SK-N-SH treated with all-trans-retinoic acid at 6 μM for 48 hours (cell line): ENCODE data around the gene MED16.

Experiments
- ATAC-seq: fragments of 200-7000 bp; cut with Tn5 transposase; 3 replicates; pipeline ENCODE4 v1.9.1; 2020; ENCODE audit warnings: mild to moderate bottlenecking, moderate library complexity
- ARNTL ChIP-seq: fragments of 450-650 bp; formaldehyde crosslinking; IDR thresholded peaks from 2 replicates; pipeline ENCODE4 v1.5.0; 2020; ENCODE audit warnings: low read depth, mild to moderate bottlenecking, moderate library complexity, borderline replicate concordance
- BACH2 ChIP-seq: fragments of 250-450 bp; sonication (Bioruptor Pico); IDR thresholded peaks from 2 replicates; pipeline ENCODE4 v1.9.0; 2021; ENCODE audit warnings: mild to moderate bottlenecking, borderline replicate concordance
- CSDC2 ChIP-seq: fragments of 250-450 bp; sonication (Bioruptor Pico); IDR thresholded peaks from 2 replicates; pipeline ENCODE4 v1.5.0; 2020; ENCODE audit warnings: mild to moderate bottlenecking, moderate library complexity
- CSRNP3 ChIP-seq: fragments of 250-450 bp; sonication (Bioruptor Pico); IDR thresholded peaks from 2 replicates; pipeline ENCODE4 v1.5.1; 2021; ENCODE audit warnings: mild to moderate bottlenecking, moderate library complexity
- ESRRG ChIP-seq: fragments of 250-450 bp; sonication (Bioruptor Pico); IDR thresholded peaks from 2 replicates; pipeline ENCODE4 v1.6.1; 2021; ENCODE audit warnings: mild to moderate bottlenecking
- GLIS3 ChIP-seq: fragments of 250-450 bp; sonication (Bioruptor Pico); IDR thresholded peaks from 2 replicates; pipeline ENCODE4 v1.5.0; 2020; ENCODE audit warnings: mild to moderate bottlenecking, moderate library complexity
- ISL1 ChIP-seq: fragments of 250-450 bp; sonication (Bioruptor Pico); IDR thresholded peaks from 2 replicates; pipeline ENCODE4 v2.1.2; 2022; ENCODE audit warnings: mild to moderate bottlenecking, moderate library complexity
- OSR1 ChIP-seq: fragments of 250-450 bp; sonication (Bioruptor Pico); IDR thresholded peaks from 2 replicates; pipeline ENCODE4 v1.8.0; 2022; ENCODE audit warnings: moderate library complexity, mild to moderate bottlenecking, inconsistent platforms
- PATZ1 ChIP-seq: fragments of 250-450 bp; sonication (Bioruptor Pico); IDR thresholded peaks from 2 replicates; pipeline ENCODE4 v1.8.0; 2020; ENCODE audit warnings: mild to moderate bottlenecking, moderate library complexity, borderline replicate concordance
- PPARA ChIP-seq: fragments of 250-450 bp; sonication (Bioruptor Pico); IDR thresholded peaks from 2 replicates; pipeline ENCODE4 v1.5.0; 2020; ENCODE audit warnings: mild to moderate bottlenecking, borderline replicate concordance
- RARB ChIP-seq: fragments of 250-450 bp; sonication (Bioruptor Pico); IDR thresholded peaks from 2 replicates; pipeline ENCODE4 v1.8.0; 2021; ENCODE audit warnings: mild to moderate bottlenecking, moderate library complexity
- SNAI2 ChIP-seq: fragments of 250-450 bp; sonication (Bioruptor Pico); IDR thresholded peaks from 2 replicates; pipeline ENCODE4 v1.5.0; 2020; ENCODE audit warnings: mild to moderate bottlenecking, moderate library complexity
- TCF4 ChIP-seq: fragments of 250-450 bp; sonication (Bioruptor Pico); IDR thresholded peaks from 2 replicates; pipeline ENCODE4 v1.8.0; 2021; ENCODE audit warnings: mild to moderate bottlenecking, moderate library complexity, borderline replicate concordance
- TOX ChIP-seq: fragments of 250-450 bp; sonication (Bioruptor Pico); IDR thresholded peaks from 2 replicates; pipeline ENCODE4 v1.8.0; 2021; ENCODE audit warnings: mild to moderate bottlenecking, moderate library complexity, borderline replicate concordance
- ZC3H10 ChIP-seq: fragments of 250-450 bp; sonication (Bioruptor Pico); IDR thresholded peaks from 2 replicates; pipeline ENCODE4 v1.5.1; 2021; ENCODE audit warnings: mild to moderate bottlenecking, moderate library complexity
- ZFP3 ChIP-seq: fragments of 250-450 bp; sonication (Bioruptor Pico); IDR thresholded peaks from 2 replicates; pipeline ENCODE4 v1.5.0; 2020; ENCODE audit warnings: mild to moderate bottlenecking, moderate library complexity
- ZFP30 ChIP-seq: fragments of 450-650 bp; formaldehyde crosslinking; IDR thresholded peaks from 2 replicates; pipeline ENCODE4 v1.5.0; 2022; ENCODE audit warnings: mild to moderate bottlenecking, moderate library complexity
- ZNF565 ChIP-seq: fragments of 450-650 bp; formaldehyde crosslinking; conservative IDR thresholded peaks from 2 replicates; pipeline ENCODE4 v1.5.0; 2020; ENCODE audit warnings: low read depth, mild to moderate bottlenecking, moderate library complexity
- ZNF70 ChIP-seq: fragments of 450-650 bp; formaldehyde crosslinking; IDR thresholded peaks from 2 replicates; pipeline ENCODE4 v1.5.0; 2020; ENCODE audit warnings: mild to moderate bottlenecking, moderate library complexity
- ZNF8 ChIP-seq: fragments of 450-650 bp; formaldehyde crosslinking; IDR thresholded peaks from 2 replicates; pipeline ENCODE4 v1.5.0; 2020; ENCODE audit warnings: mild to moderate bottlenecking, moderate library complexity
- TF ChIP-seq, protein P1 (sequence below): fragments of 250-450 bp; sonication (Bioruptor Pico); IDR thresholded peaks from 2 replicates; pipeline ENCODE4 v1.8.0; 2021; ENCODE audit warnings: low read depth, mild to moderate bottlenecking, moderate library complexity, borderline replicate concordance
- TF ChIP-seq, protein P2 (sequence below): fragments of 250-450 bp; sonication (Bioruptor Pico); IDR thresholded peaks from 2 replicates; pipeline ENCODE4 v1.5.1; 2020; ENCODE audit warnings: low read depth, mild to moderate bottlenecking, moderate library complexity
- TF ChIP-seq, protein P3 (sequence below): fragments of 250-450 bp; sonication (Bioruptor Pico); IDR thresholded peaks from 2 replicates; pipeline ENCODE4 v1.5.0; 2020; ENCODE audit warnings: mild to moderate bottlenecking, moderate library complexity

Gene MED16

DNA sequence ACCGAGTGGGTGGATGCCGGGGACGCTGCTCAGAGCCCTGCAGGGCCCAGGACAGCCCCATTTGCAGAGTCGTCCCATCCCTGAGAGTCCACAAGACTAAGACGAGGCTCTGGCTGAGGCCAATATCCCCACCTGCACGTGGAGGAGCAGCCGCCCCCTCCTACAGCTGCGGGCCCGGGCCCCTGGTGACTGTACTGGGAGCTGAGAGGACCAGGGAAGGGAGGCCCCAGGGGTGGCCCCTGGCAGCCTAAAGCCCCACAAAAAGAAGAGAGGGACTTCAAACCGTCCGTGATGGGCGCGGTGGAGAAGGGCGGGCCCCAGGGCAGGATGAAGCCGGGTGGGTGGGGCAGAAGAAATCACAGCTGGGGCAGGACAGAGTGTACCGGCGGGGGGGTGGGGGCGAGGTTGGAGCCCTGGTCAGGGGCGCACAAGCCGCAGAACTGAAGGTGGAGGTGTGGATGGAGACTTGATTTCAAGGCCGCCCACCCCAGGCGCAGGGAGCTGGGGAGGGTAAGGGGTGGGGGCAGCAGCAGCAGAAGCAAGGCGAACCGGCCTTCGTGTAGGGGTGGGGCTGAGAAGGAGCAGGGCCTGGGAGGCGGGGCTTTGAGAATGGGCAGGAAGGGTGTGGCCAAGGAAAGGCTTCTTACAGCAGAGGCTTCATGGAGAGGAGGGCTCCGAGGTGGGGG is 20.6 kb downstream of the MED16 start (continued):
- TF ChIP-seq, protein P1, sequence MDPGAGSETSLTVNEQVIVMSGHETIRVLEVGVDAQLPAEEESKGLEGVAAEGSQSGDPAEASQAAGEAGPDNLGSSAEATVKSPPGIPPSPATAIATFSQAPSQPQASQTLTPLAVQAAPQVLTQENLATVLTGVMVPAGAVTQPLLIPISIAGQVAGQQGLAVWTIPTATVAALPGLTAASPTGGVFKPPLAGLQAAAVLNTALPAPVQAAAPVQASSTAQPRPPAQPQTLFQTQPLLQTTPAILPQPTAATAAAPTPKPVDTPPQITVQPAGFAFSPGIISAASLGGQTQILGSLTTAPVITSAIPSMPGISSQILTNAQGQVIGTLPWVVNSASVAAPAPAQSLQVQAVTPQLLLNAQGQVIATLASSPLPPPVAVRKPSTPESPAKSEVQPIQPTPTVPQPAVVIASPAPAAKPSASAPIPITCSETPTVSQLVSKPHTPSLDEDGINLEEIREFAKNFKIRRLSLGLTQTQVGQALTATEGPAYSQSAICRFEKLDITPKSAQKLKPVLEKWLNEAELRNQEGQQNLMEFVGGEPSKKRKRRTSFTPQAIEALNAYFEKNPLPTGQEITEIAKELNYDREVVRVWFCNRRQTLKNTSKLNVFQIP (CRISPR knock-in tag): no peak
- no peak for TF ChIP-seq SNAI2
- TF ChIP-seq ESRRG (CRISPR knock-in tag): no peak
- TF ChIP-seq PATZ1 (CRISPR knock-in tag): no peak
- no peak for TF ChIP-seq TOX (CRISPR knock-in tag)
- TF ChIP-seq ZFP30 (CRISPR knock-in tag): no peak
- TF ChIP-seq ZNF565: no peak
- TF ChIP-seq, all 23 proteins: peak for 0

- TF ChIP-seq PATZ1 (CRISPR knock-in tag) (no peak), ZFP30 (CRISPR knock-in tag) (no peak), ZNF70 (CRISPR knock-in tag) (no peak), ESRRG (CRISPR knock-in tag) (no peak), OSR1 (CRISPR knock-in tag) (no peak), BACH2 (CRISPR knock-in tag) (no peak), ARNTL (no peak), SNAI2 (no peak), ZC3H10 (CRISPR knock-in tag) (no peak), ZNF8 (CRISPR knock-in tag) (no peak), CSDC2 (no peak), ZNF565 (no peak)
- TF ChIP-seq, protein P1 (CRISPR knock-in tag): no peak
- TF ChIP-seq, protein P2, sequence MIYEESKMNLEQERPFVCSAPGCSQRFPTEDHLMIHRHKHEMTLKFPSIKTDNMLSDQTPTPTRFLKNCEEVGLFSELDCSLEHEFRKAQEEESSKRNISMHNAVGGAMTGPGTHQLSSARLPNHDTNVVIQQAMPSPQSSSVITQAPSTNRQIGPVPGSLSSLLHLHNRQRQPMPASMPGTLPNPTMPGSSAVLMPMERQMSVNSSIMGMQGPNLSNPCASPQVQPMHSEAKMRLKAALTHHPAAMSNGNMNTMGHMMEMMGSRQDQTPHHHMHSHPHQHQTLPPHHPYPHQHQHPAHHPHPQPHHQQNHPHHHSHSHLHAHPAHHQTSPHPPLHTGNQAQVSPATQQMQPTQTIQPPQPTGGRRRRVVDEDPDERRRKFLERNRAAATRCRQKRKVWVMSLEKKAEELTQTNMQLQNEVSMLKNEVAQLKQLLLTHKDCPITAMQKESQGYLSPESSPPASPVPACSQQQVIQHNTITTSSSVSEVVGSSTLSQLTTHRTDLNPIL: no peak
Observed at GRCh38 chr19:871446-872265, 21.3 kb downstream of the MED16 start.

GRCh38 chr19:870963-871401 is 22.0 kb downstream of the MED16 start:
- ATAC-seq: no peak; the same call in 2 of the 3 replicates
- TF ChIP-seq PPARA (CRISPR knock-in tag) (no peak), ZFP3 (no peak), TOX (CRISPR knock-in tag) (no peak), BACH2 (CRISPR knock-in tag) (no peak), ISL1 (CRISPR knock-in tag) (no peak), ZNF70 (CRISPR knock-in tag) (no peak), GLIS3 (CRISPR knock-in tag) (no peak), ESRRG (CRISPR knock-in tag) (no peak), CSRNP3 (CRISPR knock-in tag) (no peak), OSR1 (CRISPR knock-in tag) (no peak), RARB (no peak), SNAI2 (no peak), CSDC2 (no peak), ZFP30 (CRISPR knock-in tag) (no peak), TCF4 (CRISPR knock-in tag) (no peak), ARNTL (no peak)
- TF ChIP-seq, protein P3, sequence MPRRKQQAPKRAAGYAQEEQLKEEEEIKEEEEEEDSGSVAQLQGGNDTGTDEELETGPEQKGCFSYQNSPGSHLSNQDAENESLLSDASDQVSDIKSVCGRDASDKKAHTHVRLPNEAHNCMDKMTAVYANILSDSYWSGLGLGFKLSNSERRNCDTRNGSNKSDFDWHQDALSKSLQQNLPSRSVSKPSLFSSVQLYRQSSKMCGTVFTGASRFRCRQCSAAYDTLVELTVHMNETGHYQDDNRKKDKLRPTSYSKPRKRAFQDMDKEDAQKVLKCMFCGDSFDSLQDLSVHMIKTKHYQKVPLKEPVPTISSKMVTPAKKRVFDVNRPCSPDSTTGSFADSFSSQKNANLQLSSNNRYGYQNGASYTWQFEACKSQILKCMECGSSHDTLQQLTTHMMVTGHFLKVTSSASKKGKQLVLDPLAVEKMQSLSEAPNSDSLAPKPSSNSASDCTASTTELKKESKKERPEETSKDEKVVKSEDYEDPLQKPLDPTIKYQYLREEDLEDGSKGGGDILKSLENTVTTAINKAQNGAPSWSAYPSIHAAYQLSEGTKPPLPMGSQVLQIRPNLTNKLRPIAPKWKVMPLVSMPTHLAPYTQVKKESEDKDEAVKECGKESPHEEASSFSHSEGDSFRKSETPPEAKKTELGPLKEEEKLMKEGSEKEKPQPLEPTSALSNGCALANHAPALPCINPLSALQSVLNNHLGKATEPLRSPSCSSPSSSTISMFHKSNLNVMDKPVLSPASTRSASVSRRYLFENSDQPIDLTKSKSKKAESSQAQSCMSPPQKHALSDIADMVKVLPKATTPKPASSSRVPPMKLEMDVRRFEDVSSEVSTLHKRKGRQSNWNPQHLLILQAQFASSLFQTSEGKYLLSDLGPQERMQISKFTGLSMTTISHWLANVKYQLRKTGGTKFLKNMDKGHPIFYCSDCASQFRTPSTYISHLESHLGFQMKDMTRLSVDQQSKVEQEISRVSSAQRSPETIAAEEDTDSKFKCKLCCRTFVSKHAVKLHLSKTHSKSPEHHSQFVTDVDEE (CRISPR knock-in tag): no peak

More at GRCh38 chr19:871446-872265, 21.3 kb downstream of the MED16 start:
- no peak for ATAC-seq
